Caco-2 (cell line): Measurements from ENCODE around the gene GSG1L. TPM values are rescaled to one million over a fixed set of nuclear protein-coding genes. Genes with fewer than 3 reads are reported as not detected.

Experiments used
- BruUV-seq: library from RNA; stranded (reverse); fragments of 400-500 nt; replicated peaks from 2 replicates; lab custom pipeline; 2021; lab: Mats Ljungman, UMichigan
- CTCF ChIA-PET: fragments of 300-600 bp; sonication (Branson Sonifier 250); formaldehyde crosslinking; loops from one replicate; lab custom pipeline; 2022; ENCODE audit warnings: antibody characterized with exemption; lab: Charles Lee
- POLR2A ChIA-PET: fragments of 300-600 bp; sonication (Branson Sonifier 250); formaldehyde crosslinking; loops from one replicate; lab custom pipeline; 2022; ENCODE audit warnings: antibody characterized with exemption; lab: Charles Lee
- DNase-seq, 2 experiments: peaks; one replicate each; pipeline versions ENCODE4 v3.0.0 to v3.0.0-alpha.2; 2020 to 2022
- H3K27me3 ChIP-seq: replicated peaks from 2 replicates; pipeline ENCODE4 v1.6.0; 2011; ENCODE audit warnings: low read length; ENCODE audit not compliant: control insufficient read depth, insufficient read depth
- H3K36me3 ChIP-seq: 2 replicates; pipeline ENCODE4 v1.5.1; 2011; ENCODE audit warnings: low read length; ENCODE audit not compliant: control insufficient read depth, insufficient read depth
- H3K4me1 ChIP-seq: fragments of 250-450 bp; sonication (Bioruptor Pico); 2 replicates; pipeline ENCODE4 v1.5.1; 2020; ENCODE audit warnings: mild to moderate bottlenecking
- H3K4me3 ChIP-seq: 2 replicates; pipeline ENCODE4 v1.5.1; 2011; ENCODE audit warnings: low read depth, mild to moderate bottlenecking, control low read depth, low read length
- H3K9me3 ChIP-seq: fragments of 250-450 bp; sonication (Bioruptor Pico); 2 replicates; pipeline ENCODE4 v1.5.1; 2020; ENCODE audit warnings: mild to moderate bottlenecking, moderate library complexity
- H3K27ac Mint-ChIP-seq: one replicate; pipeline ENCODE4 v1.8.0; 2022; ENCODE audit warnings: mixed read lengths; ENCODE audit not compliant: unreplicated experiment
- H3K27me3 Mint-ChIP-seq: one replicate; pipeline ENCODE4 v1.8.0; 2022; ENCODE audit warnings: mixed read lengths; ENCODE audit not compliant: insufficient read depth, unreplicated experiment
- H3K36me3 Mint-ChIP-seq: one replicate; pipeline ENCODE4 v1.8.0; 2022; ENCODE audit warnings: mild to moderate bottlenecking, mixed read lengths; ENCODE audit not compliant: insufficient read depth, unreplicated experiment
- H3K4me1 Mint-ChIP-seq: one replicate; pipeline ENCODE4 v1.8.0; 2022; ENCODE audit warnings: low read depth, mixed read lengths; ENCODE audit not compliant: unreplicated experiment
- H3K4me3 Mint-ChIP-seq: one replicate; pipeline ENCODE4 v1.8.0; 2022; ENCODE audit warnings: mild to moderate bottlenecking, moderate library complexity, mixed read lengths; ENCODE audit not compliant: unreplicated experiment
- H3K9me3 Mint-ChIP-seq: one replicate; pipeline ENCODE4 v1.8.0; 2022; ENCODE audit warnings: mixed read lengths; ENCODE audit not compliant: unreplicated experiment
- CTCF ChIP-seq, 2 experiments: fragments of 200-600 bp in 1 of 2; IDR thresholded peaks; 1 replicate in 1 of 2; 2 replicates in 1 of 2; pipeline versions ENCODE4 v1.5.1 to v1.8.0; 2011 to 2022; ENCODE audit warnings: antibody characterized with exemption in 1 of 2, control low read depth in 1 of 2, inconsistent platforms in 1 of 2, low read depth in 1 of 2, low read length in 1 of 2, mild to moderate bottlenecking in 1 of 2, moderate library complexity in 1 of 2; ENCODE audit not compliant: insufficient read depth in 1 of 2, severe bottlenecking in 1 of 2, unreplicated experiment in 1 of 2
- intact Hi-C: fragments of 100-400 bp; cut with micrococcal nuclease; formaldehyde crosslinking; loops from one replicate; pipeline ENCODE4 v1.10.0; 2022; ENCODE audit not compliant: unreplicated experiment
- total RNA-seq: library from RNA; stranded (reverse); gene quantifications from 2 replicates; pipeline ENCODE4 v1.2.3, GENCODE V29; 2022

Gene GSG1L
- total RNA-seq, 1 experiment from 2014 or later, result not detected

GRCh38 chr16:27890866-27891265 lies 172.6 kb downstream of the GSG1L start:
- Mint-ChIP-seq H3K36me3 (no peaks in the 10 kb centered on the region), H3K4me3 (no peak overlapping the region), H3K27me3 (peaks cover 28% of the 10 kb centered on the region), H3K9me3 (no peaks in the 10 kb centered on the region), H3K27ac (no peak overlapping the region), H3K4me1 (no peaks in the 10 kb centered on the region)
- BruUV-seq, result no TSS peak
- H3K27me3 ChIP-seq, result no peaks in the 10 kb centered on the region; the same call in 1 of the 2 replicates
- intact Hi-C loops, result no loop called here
- no peak for TF ChIP-seq CTCF (IDR thresholded peaks at IDR 0.05; ENCODE audit: insufficient read depth in 1 of 2, low read depth in 1 of 2, low read length in 1 of 2, severe bottlenecking in 1 of 2, unreplicated experiment in 1 of 2)
- no peaks in the 10 kb centered on the region for H3K9me3 ChIP-seq
- no peak overlapping the region for H3K4me3 ChIP-seq
- no peaks in the 10 kb centered on the region for H3K4me1 ChIP-seq
- DNase-seq, result no peak
- ChIA-PET CTCF (no interaction called here), POLR2A (no interaction called here)
- no peaks in the 10 kb centered on the region for H3K36me3 ChIP-seq

GRCh38 chr16:27890006-27890405 lies 173.5 kb downstream of the GSG1L start:
- Histone ChIP-seq H3K4me3 (no peak overlapping the region), H3K9me3 (no peaks in the 10 kb centered on the region), H3K27me3 (no peaks in the 10 kb centered on the region; the same call in 1 of the 2 replicates), H3K4me1 (no peaks in the 10 kb centered on the region), H3K36me3 (no peaks in the 10 kb centered on the region)
- POLR2A ChIA-PET, result no interaction called here
- DNase-seq, result no peak
- Mint-ChIP-seq H3K27me3 (peaks cover 25% of the 10 kb centered on the region), H3K4me1 (no peaks in the 10 kb centered on the region), H3K4me3 (no peak overlapping the region), H3K27ac (no peak overlapping the region), H3K36me3 (no peaks in the 10 kb centered on the region), H3K9me3 (no peaks in the 10 kb centered on the region)
- CTCF ChIA-PET, result no interaction called here
- TF ChIP-seq CTCF (IDR thresholded peaks at IDR 0.05; ENCODE audit: insufficient read depth in 1 of 2, low read depth in 1 of 2, low read length in 1 of 2, severe bottlenecking in 1 of 2, unreplicated experiment in 1 of 2), result no peak
- BruUV-seq, result no TSS peak
- intact Hi-C loops, result no loop called here

GRCh38 chr16:27883576-27883975 lies 179.9 kb downstream of the GSG1L start:
- intact Hi-C loops, result no loop called here
- no peak for DNase-seq
- TF ChIP-seq CTCF (IDR thresholded peaks at IDR 0.05; ENCODE audit: insufficient read depth in 1 of 2, low read depth in 1 of 2, low read length in 1 of 2, severe bottlenecking in 1 of 2, unreplicated experiment in 1 of 2), result no peak
- H3K4me3 Mint-ChIP-seq, result no peak overlapping the region
- H3K4me1 ChIP-seq, result no peaks in the 10 kb centered on the region
- H3K9me3 Mint-ChIP-seq, result peaks cover 11% of the 10 kb centered on the region
- H3K36me3 Mint-ChIP-seq, result no peaks in the 10 kb centered on the region
- peaks cover 24% of the 10 kb centered on the region for H3K27me3 Mint-ChIP-seq
- no peaks in the 10 kb centered on the region for H3K36me3 ChIP-seq
- no peaks in the 10 kb centered on the region for H3K9me3 ChIP-seq
- ChIA-PET POLR2A (no interaction called here), CTCF (no interaction called here)
- no peak overlapping the region for H3K4me3 ChIP-seq
- BruUV-seq, result no TSS peak
- no peaks in the 10 kb centered on the region for H3K27me3 ChIP-seq
- H3K4me1 Mint-ChIP-seq, result no peaks in the 10 kb centered on the region
- H3K27ac Mint-ChIP-seq, result no peak overlapping the region
